BLaER1 treated with 17β-estradiol and CSF1 and Interleukin-3, amounts not matched to agents 10 nM and 100 nM (cell line): ENCODE results near the gene CSTF1.

Experiments used
- H3K27ac ChIP-seq, 11 experiments: shearing (Covaris generic); formaldehyde crosslinking; 2 replicates each; pipeline ENCODE4 v1.8.1; 2022
- H3K27me3 ChIP-seq, 11 experiments: shearing (Covaris generic); formaldehyde crosslinking; 2 replicates each; pipeline ENCODE4 v1.8.1; 2022
- H3K36me3 ChIP-seq, 11 experiments: shearing (Covaris generic); formaldehyde crosslinking; 2 replicates each; pipeline ENCODE4 v1.8.1; 2022
- H3K4me1 ChIP-seq, 10 experiments: shearing (Covaris generic); formaldehyde crosslinking; 2 replicates each; pipeline ENCODE4 v1.8.1; 2022
- H3K4me2 ChIP-seq, 11 experiments: shearing (Covaris generic); formaldehyde crosslinking; 2 replicates each; pipeline ENCODE4 v1.8.1; 2022
- H3K4me3 ChIP-seq, 10 experiments: shearing (Covaris generic); formaldehyde crosslinking; 2 replicates each; pipeline ENCODE4 v1.8.1; 2022
- H3K9ac ChIP-seq, 11 experiments: shearing (Covaris generic); formaldehyde crosslinking; 2 replicates each; pipeline ENCODE4 v1.8.1; 2022
- H3K9me3 ChIP-seq, 11 experiments: shearing (Covaris generic); formaldehyde crosslinking; replicated peaks in 1 of 11; 2 replicates each; pipeline ENCODE4 v1.8.1; 2022
- H4K20me1 ChIP-seq, 11 experiments: shearing (Covaris generic); formaldehyde crosslinking; 2 replicates each; pipeline ENCODE4 v1.8.1; 2022
- Cebpa-rat ChIP-seq, 11 experiments: shearing (Covaris generic); IDR thresholded peaks; 2 replicates each; pipeline ENCODE4 v1.8.1; 2022

Gene CSTF1

DNA sequence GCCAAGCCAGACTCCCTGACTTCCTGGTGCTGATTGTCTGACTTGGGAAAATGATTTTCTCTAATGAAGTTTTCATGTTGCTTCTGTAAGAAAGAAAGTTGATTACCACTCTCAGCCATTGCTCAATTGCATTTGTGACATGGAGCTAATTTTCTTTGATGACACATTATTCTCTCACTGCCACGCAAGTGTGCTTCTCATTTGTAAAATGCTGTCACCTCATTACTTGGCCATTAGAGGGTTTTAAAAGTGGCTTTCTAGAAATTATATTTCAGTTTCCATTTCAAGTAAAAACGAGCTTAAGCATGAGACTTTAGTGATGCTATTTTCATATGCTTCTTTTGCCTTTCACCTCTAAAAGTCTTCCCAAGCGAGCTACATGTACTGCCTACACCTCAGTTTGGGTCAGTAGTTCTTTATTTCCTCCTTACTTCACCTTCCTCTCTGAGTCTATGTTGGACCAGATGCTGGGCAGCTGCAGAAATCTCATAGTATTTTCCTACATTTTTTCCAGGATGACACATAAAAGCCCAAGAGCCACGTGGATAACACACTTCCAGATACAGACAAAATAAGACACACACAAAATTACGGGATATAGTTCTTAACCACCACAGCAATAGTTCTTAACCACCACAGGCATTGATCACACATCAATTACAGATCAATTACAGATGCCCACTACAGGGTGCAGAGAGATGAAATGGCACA lies 39.9 kb upstream of the CSTF1 start:
- Histone ChIP-seq H3K4me1 (peaks cover 0 to 7% (median 0%) of the 10 kb centered on the region in 10 experiments; a peak in 1 of 20 replicates), H3K4me2 (no peak overlapping the region), H3K27me3 (no peaks in the 10 kb centered on the region), H3K27ac (no peak overlapping the region), H3K9me3 (no peaks in the 10 kb centered on the region), H4K20me1 (no peaks in the 10 kb centered on the region), H3K9ac (no peak overlapping the region), H3K36me3 (no peaks in the 10 kb centered on the region), H3K4me3 (no peak overlapping the region)
- TF ChIP-seq Cebpa-rat (IDR thresholded peaks at IDR 0.05): no peak

- no peaks in the 10 kb centered on the region for H3K9me3 ChIP-seq
- no peaks in the 10 kb centered on the region for H3K36me3 ChIP-seq
- H3K4me3 ChIP-seq: no peak overlapping the region
- TF ChIP-seq Cebpa-rat (IDR thresholded peaks at IDR 0.05): no peak
- no peaks in the 10 kb centered on the region for H3K27me3 ChIP-seq
- H4K20me1 ChIP-seq: no peaks in the 10 kb centered on the region
- no peak overlapping the region for H3K9ac ChIP-seq
- peaks cover 0 to 7% (median 0%) of the 10 kb centered on the region in 10 experiments; a peak in 1 of 20 replicates for H3K4me1 ChIP-seq
- H3K27ac ChIP-seq: no peak overlapping the region
- H3K4me2 ChIP-seq: no peak overlapping the region
Measured at GRCh38 chr20:56353356-56353755, 39.1 kb upstream of the CSTF1 start.

- Histone ChIP-seq H3K36me3 (no peaks in the 10 kb centered on the region), H3K9ac (no peak overlapping the region), H3K4me2 (peak overlapping the region; percentile 45 to 99 (median 91); a peak in 17 of 22 replicates), H4K20me1 (peaks cover 0 to 4% (median 0%) of the 10 kb centered on the region in 11 experiments; a peak in 1 of 22 replicates), H3K4me3 (peak overlapping the region in 4 of 10 experiments; percentile 81 to 89 (median 83); a peak in 5 of 20 replicates), H3K27me3 (no peaks in the 10 kb centered on the region), H3K27ac (no peak overlapping the region), H3K4me1 (peaks cover 8 to 21% (median 15%) of the 10 kb centered on the region in 10 experiments), H3K9me3 (no peaks in the 10 kb centered on the region)
- TF ChIP-seq Cebpa-rat (IDR thresholded peaks at IDR 0.05): no peak
Measured at GRCh38 chr20:56358070-56358469, 34.4 kb upstream of the CSTF1 start.

- peaks cover 0 to 4% (median 0%) of the 10 kb centered on the region in 11 experiments; a peak in 1 of 22 replicates for H4K20me1 ChIP-seq
- no peaks in the 10 kb centered on the region for H3K27me3 ChIP-seq
- H3K9me3 ChIP-seq: no peaks in the 10 kb centered on the region
- no peaks in the 10 kb centered on the region for H3K36me3 ChIP-seq
- H3K4me2 ChIP-seq: peak within 1 kb of the TSS; percentile 91 to 99 (median 98)
- peak within 1 kb of the TSS; percentile 35 to 78 (median 66); a peak in 19 of 22 replicates for H3K27ac ChIP-seq
- peak within 1 kb of the TSS; percentile 74 to 88 (median 82) for H3K9ac ChIP-seq
- no peak for TF ChIP-seq Cebpa-rat (IDR thresholded peaks at IDR 0.05)
- H3K4me1 ChIP-seq: peaks cover 8 to 22% (median 16%) of the 10 kb centered on the region in 10 experiments
- H3K4me3 ChIP-seq: peak within 1 kb of the TSS; percentile 71 to 89 (median 82)
Measured at GRCh38 chr20:56358600-56359211, 33.7 kb upstream of the CSTF1 start, which contains the start of gene FAM210B. Gene FAM210B (plus strand): TSS chr20:56358974. CDS start chr20:56359006, 32 bp downstream.

DNA sequence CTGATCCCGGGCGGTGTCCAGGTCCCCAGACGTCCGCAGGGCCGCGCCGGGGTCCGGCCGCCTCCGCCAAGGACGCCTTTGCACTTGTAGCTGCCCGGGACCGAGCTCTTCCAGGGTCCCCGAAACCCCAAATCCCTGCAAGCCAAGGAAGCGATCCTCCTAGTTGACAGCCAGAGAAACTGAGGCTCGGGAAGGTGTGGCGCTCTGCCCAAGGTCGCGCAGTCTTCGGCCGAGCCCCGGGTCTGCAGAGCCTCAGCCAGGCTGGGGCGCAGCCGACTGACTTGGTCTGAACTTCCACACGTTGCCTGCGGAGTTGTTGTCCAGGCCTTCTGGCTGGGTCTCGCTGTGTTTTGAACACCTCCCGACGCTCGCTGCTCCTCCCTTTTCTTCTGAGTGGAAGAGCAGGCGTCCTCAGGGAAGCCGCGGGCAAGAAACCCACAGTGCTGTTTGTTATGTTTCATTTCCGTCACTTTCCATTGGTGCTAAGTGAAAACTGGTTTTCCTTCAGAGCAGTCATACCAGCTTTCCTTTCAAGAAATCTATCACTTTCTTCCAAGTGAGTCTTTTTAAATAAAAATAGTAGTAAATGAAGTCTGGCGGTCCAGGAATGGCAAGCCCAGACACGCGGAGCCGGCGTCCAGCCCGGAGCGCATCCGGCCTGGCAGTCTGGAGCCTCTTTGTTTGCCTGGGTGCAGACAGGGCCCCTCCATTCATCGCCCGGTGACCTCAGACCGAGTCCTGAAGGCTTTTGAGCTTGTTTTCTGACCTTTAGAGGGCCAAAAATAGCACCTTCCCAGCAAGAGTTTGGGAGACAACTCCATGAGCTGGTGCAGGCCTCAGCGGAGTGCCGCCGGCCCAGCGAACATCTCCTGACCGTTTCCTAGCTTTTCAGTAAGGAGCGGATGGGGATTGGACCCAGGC lies 33.0 kb upstream of the CSTF1 start:
- Histone ChIP-seq H3K4me3 (peak overlapping the region; percentile 71 to 89 (median 82)), H3K36me3 (no peaks in the 10 kb centered on the region), H3K4me2 (peak overlapping the region; percentile 91 to 99 (median 98)), H3K27me3 (no peaks in the 10 kb centered on the region), H3K27ac (peak overlapping the region; percentile 35 to 78 (median 66); a peak in 19 of 22 replicates), H3K9me3 (no peaks in the 10 kb centered on the region), H3K4me1 (peaks cover 8 to 22% (median 16%) of the 10 kb centered on the region in 10 experiments), H3K9ac (peak overlapping the region; percentile 74 to 88 (median 82)), H4K20me1 (peaks cover 0 to 4% (median 0%) of the 10 kb centered on the region in 11 experiments; a peak in 2 of 22 replicates)
- TF ChIP-seq Cebpa-rat (IDR thresholded peaks at IDR 0.05): no peak

GRCh38 chr20:56360133-56360907 lies 32.1 kb upstream of the CSTF1 start:
- no peaks in the 10 kb centered on the region for H3K9me3 ChIP-seq
- peaks cover 8 to 22% (median 16%) of the 10 kb centered on the region in 10 experiments for H3K4me1 ChIP-seq
- H4K20me1 ChIP-seq: peaks cover 0 to 4% (median 0%) of the 10 kb centered on the region in 11 experiments; a peak in 2 of 22 replicates
- TF ChIP-seq Cebpa-rat (IDR thresholded peaks at IDR 0.05): no peak
- peak overlapping the region in 3 of 11 experiments; percentile 74 to 88 (median 82); a peak in 2 of 22 replicates for H3K9ac ChIP-seq
- H3K36me3 ChIP-seq: peaks cover 0 to 6% (median 2%) of the 10 kb centered on the region in 11 experiments; a peak in 5 of 22 replicates
- H3K4me2 ChIP-seq: peak overlapping the region; percentile 91 to 99 (median 98); a peak in 20 of 22 replicates
- H3K27ac ChIP-seq: no peak overlapping the region
- no peaks in the 10 kb centered on the region for H3K27me3 ChIP-seq
- peak overlapping the region in 3 of 10 experiments; percentile 80 to 83 (median 81); a peak in 3 of 20 replicates for H3K4me3 ChIP-seq

DNA sequence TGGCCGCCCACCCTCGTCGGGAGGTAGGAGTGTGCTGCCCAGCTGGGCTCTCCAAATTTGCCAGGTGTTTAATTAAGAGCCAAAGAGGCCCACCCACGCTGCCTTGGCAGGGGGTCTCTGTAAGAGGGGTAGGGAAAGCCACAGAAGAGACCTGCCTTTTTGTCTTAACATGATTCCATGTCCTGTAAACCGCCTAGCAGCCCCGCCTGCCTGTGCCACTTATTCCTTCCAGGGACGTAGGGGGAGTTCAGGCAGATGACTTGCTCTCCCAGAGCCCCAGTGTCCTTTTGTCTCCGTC lies 31.6 kb upstream of the CSTF1 start:
- no peak for TF ChIP-seq Cebpa-rat (IDR thresholded peaks at IDR 0.05)

GRCh38 chr20:56361900-56362299 lies 30.5 kb upstream of the CSTF1 start:
- Histone ChIP-seq H3K9ac (no peak overlapping the region), H3K9me3 (no peaks in the 10 kb centered on the region), H3K27me3 (no peaks in the 10 kb centered on the region), H3K4me1 (peaks cover 8 to 18% (median 15%) of the 10 kb centered on the region in 10 experiments), H3K4me2 (no peak overlapping the region), H4K20me1 (peaks cover 0 to 4% (median 0%) of the 10 kb centered on the region in 11 experiments; a peak in 2 of 22 replicates), H3K4me3 (no peak overlapping the region), H3K36me3 (peaks cover 0 to 20% (median 10%) of the 10 kb centered on the region in 11 experiments; a peak in 10 of 22 replicates), H3K27ac (no peak overlapping the region)
- TF ChIP-seq Cebpa-rat (IDR thresholded peaks at IDR 0.05): no peak

More for the DNA sequence above, 31.6 kb upstream of the CSTF1 start:
- Histone ChIP-seq H3K36me3 (peaks cover 0 to 11% (median 5%) of the 10 kb centered on the region in 11 experiments; a peak in 6 of 22 replicates), H3K9me3 (no peaks in the 10 kb centered on the region), H4K20me1 (peaks cover 0 to 4% (median 0%) of the 10 kb centered on the region in 11 experiments; a peak in 2 of 22 replicates), H3K4me3 (no peak overlapping the region), H3K27ac (no peak overlapping the region), H3K27me3 (no peaks in the 10 kb centered on the region), H3K4me1 (peaks cover 8 to 21% (median 15%) of the 10 kb centered on the region in 10 experiments), H3K4me2 (no peak overlapping the region), H3K9ac (0 out of 22 replicates have a peak overlapping the region, but pooled peaks of 1 of the 11 experiments have one; percentile 13)
